KOPT-K1 (cell line): ENCODE measurements around the gene AKAP10.

Source experiments
- H3K27ac ChIP-seq: fragments of 200-600 bp; sonication (generic); 2 replicates; pipeline ENCODE4 v1.5.1; 2016; ENCODE audit warnings: antibody characterized with exemption, mild to moderate bottlenecking, low read depth, low read length; ENCODE audit not compliant: poor library complexity, severe bottlenecking
- H3K36me3 ChIP-seq: fragments of 200-600 bp; sonication (generic); 2 replicates; pipeline ENCODE4 v1.5.1; 2017; ENCODE audit warnings: antibody characterized with exemption, mild to moderate bottlenecking, low read length, moderate library complexity; ENCODE audit not compliant: insufficient read depth
- H3K9me3 ChIP-seq: fragments of 200-600 bp; sonication (generic); 2 replicates; pipeline ENCODE4 v1.5.1; 2017; ENCODE audit warnings: antibody characterized with exemption, low read length, mild to moderate bottlenecking; ENCODE audit not compliant: insufficient read depth, poor library complexity, severe bottlenecking

AKAP10 gene

GRCh38 chr17:19946921-19947320 is 30.7 kb downstream of the AKAP10 start:
- Histone ChIP-seq H3K36me3 (peaks cover 77% of the 10 kb centered on the region), H3K27ac (no peak overlapping the region)

GRCh38 chr17:19945009-19945626 is 32.5 kb downstream of the AKAP10 start:
- Histone ChIP-seq H3K36me3 (peaks cover 95% of the 10 kb centered on the region), H3K9me3 (no peaks in the 10 kb centered on the region), H3K27ac (no peak overlapping the region)

More at GRCh38 chr17:19946921-19947320, 30.7 kb downstream of the AKAP10 start:
- no peaks in the 10 kb centered on the region for H3K9me3 ChIP-seq

DNA sequence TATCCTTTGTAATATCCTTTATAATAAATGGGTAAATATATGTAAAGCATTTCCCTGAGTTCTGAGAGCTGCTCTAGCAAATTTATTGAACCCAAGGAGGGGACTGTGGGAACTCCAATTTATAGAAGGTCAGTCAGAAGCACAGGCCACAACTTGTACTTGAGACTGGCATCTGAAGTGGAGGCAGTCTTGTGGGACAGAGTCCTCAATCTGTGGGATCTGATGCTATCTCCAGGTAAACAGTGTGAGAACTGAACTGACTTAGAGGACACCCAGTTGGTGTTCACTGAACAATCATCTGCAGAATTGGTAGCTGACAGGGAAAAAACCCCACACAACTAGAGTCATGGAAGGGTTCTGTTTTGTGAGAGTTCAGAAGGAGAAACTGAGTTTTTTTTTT is 34.0 kb downstream of the AKAP10 start:
- Histone ChIP-seq H3K27ac (no peak overlapping the region), H3K9me3 (no peaks in the 10 kb centered on the region), H3K36me3 (peaks cover 96% of the 10 kb centered on the region)

DNA sequence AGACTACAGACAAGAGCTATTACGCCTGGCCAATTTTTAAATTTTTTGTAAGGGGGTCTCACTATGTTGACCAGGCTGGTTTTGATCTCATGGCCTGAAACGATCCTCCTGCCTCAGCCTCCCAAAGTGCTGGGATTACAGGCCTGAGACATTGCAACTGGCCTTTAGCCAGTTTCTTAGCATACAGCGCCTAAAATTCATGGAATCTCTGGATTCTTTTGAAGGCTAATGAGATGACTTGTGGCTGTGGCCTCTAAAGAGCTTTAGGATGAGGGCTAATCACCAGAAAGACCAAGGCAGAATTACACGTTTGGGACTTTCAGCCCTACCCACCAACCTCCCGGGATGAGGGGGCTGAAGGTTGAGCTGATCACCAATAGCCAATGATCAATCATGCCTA is 34.6 kb downstream of the AKAP10 start:
- H3K36me3 ChIP-seq, result peaks cover 96% of the 10 kb centered on the region
- no peak overlapping the region for H3K27ac ChIP-seq
- no peaks in the 10 kb centered on the region for H3K9me3 ChIP-seq

GRCh38 chr17:19940722-19941464 is 36.7 kb downstream of the AKAP10 start:
- no peaks in the 10 kb centered on the region for H3K9me3 ChIP-seq
- H3K27ac ChIP-seq, result no peak overlapping the region
- peaks cover 98% of the 10 kb centered on the region for H3K36me3 ChIP-seq

GRCh38 chr17:19939993-19940721 is 37.5 kb downstream of the AKAP10 start:
- H3K36me3 ChIP-seq, result peaks cover 97% of the 10 kb centered on the region
- H3K27ac ChIP-seq, result no peak overlapping the region
- H3K9me3 ChIP-seq, result no peaks in the 10 kb centered on the region

GRCh38 chr17:19938736-19939135 is 38.9 kb downstream of the AKAP10 start:
- Histone ChIP-seq H3K36me3 (peaks cover 96% of the 10 kb centered on the region), H3K9me3 (no peaks in the 10 kb centered on the region), H3K27ac (no peak overlapping the region)

- H3K27ac ChIP-seq, result no peak overlapping the region
- peaks cover 94% of the 10 kb centered on the region for H3K36me3 ChIP-seq
- H3K9me3 ChIP-seq, result no peaks in the 10 kb centered on the region
Measured at GRCh38 chr17:19937522-19937921, 40.1 kb downstream of the AKAP10 start.

- no peak overlapping the region for H3K27ac ChIP-seq
- peaks cover 94% of the 10 kb centered on the region for H3K36me3 ChIP-seq
- no peaks in the 10 kb centered on the region for H3K9me3 ChIP-seq
Measured at GRCh38 chr17:19935169-19935568, 42.5 kb downstream of the AKAP10 start.

GRCh38 chr17:19933628-19934027 is 44.0 kb downstream of the AKAP10 start:
- H3K36me3 ChIP-seq, result peaks cover 94% of the 10 kb centered on the region
- H3K27ac ChIP-seq, result no peak overlapping the region
- no peaks in the 10 kb centered on the region for H3K9me3 ChIP-seq

- Histone ChIP-seq H3K9me3 (no peaks in the 10 kb centered on the region), H3K27ac (no peak overlapping the region), H3K36me3 (peaks cover 94% of the 10 kb centered on the region)
Measured at GRCh38 chr17:19933221-19933620, 44.4 kb downstream of the AKAP10 start.

DNA sequence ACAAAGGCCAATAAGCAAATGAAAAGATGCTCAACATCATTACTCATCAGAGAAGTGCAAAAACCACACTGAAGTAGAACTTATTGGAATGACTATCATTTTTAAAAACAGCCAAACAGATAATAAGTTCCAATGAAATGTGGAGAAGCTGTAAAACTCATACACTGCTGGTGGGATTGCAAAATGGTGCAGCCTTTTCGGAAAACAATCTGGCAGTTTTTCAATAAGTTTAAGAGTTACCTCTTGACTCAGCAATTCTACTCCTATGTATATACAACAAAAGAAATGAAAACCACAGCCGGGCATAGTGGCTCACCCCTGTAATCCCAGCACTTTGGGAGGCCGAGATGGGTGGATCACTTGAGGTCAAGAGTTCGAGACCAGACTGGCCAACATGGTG is 49.3 kb downstream of the AKAP10 start:
- no peak overlapping the region for H3K27ac ChIP-seq
- H3K9me3 ChIP-seq, result no peaks in the 10 kb centered on the region
- H3K36me3 ChIP-seq, result peaks cover 98% of the 10 kb centered on the region

GRCh38 chr17:19915245-19915978 is 62.2 kb downstream of the AKAP10 start:
- Histone ChIP-seq H3K36me3 (peaks cover 97% of the 10 kb centered on the region), H3K27ac (no peak overlapping the region), H3K9me3 (no peaks in the 10 kb centered on the region)

GRCh38 chr17:19911033-19911432 is 66.6 kb downstream of the AKAP10 start:
- Histone ChIP-seq H3K36me3 (peaks cover 97% of the 10 kb centered on the region), H3K27ac (no peak overlapping the region), H3K9me3 (no peaks in the 10 kb centered on the region)

- Histone ChIP-seq H3K9me3 (no peaks in the 10 kb centered on the region), H3K36me3 (peaks cover 97% of the 10 kb centered on the region), H3K27ac (no peak overlapping the region)
Measured at GRCh38 chr17:19909139-19909538, 68.5 kb downstream of the AKAP10 start.
